GM19328 (cell line): ENCODE results near the gene NFKB1.
A peak's percentile ranks its signal among the peaks of the same experiment; 100 is the strongest.

Experiments
- ATAC-seq: cut with Tn5 transposase; IDR thresholded peaks from one replicate; pipeline ENCODE4 v1.9.1; 2021; ENCODE audit warnings: mild to moderate bottlenecking, moderate library complexity; ENCODE audit not compliant: unreplicated experiment

The NFKB1 gene

GRCh38 chr4:102527695-102528283 lies 26.6 kb downstream of the NFKB1 start:
- ATAC-seq, result no peak

- no peak for ATAC-seq
Measured at GRCh38 chr4:102529977-102530376, 28.8 kb downstream of the NFKB1 start.

GRCh38 chr4:102530986-102531385 lies 29.8 kb downstream of the NFKB1 start:
- ATAC-seq, result no peak

- no peak for ATAC-seq
Measured at GRCh38 chr4:102531462-102531861, 30.3 kb downstream of the NFKB1 start.

GRCh38 chr4:102533348-102533747 lies 32.2 kb downstream of the NFKB1 start:
- ATAC-seq, result no peak

GRCh38 chr4:102533904-102534303 lies 32.7 kb downstream of the NFKB1 start:
- ATAC-seq, result no peak

- ATAC-seq, result no peak
Measured at GRCh38 chr4:102534845-102535244, 33.7 kb downstream of the NFKB1 start.

GRCh38 chr4:102535398-102536082 lies 34.4 kb downstream of the NFKB1 start:
- peak; percentile 62 for ATAC-seq

GRCh38 chr4:102536768-102537167 lies 35.6 kb downstream of the NFKB1 start:
- ATAC-seq, result no peak

GRCh38 chr4:102537269-102537668 lies 36.1 kb downstream of the NFKB1 start:
- ATAC-seq, result no peak

- ATAC-seq, result no peak
Measured at GRCh38 chr4:102541697-102542096, 40.5 kb downstream of the NFKB1 start.

- ATAC-seq, result no peak
Measured at GRCh38 chr4:102543030-102543928, 42.1 kb downstream of the NFKB1 start.

GRCh38 chr4:102546635-102547034 lies 45.5 kb downstream of the NFKB1 start:
- peak; percentile 38 for ATAC-seq

GRCh38 chr4:102547973-102548372 lies 46.8 kb downstream of the NFKB1 start:
- no peak for ATAC-seq

GRCh38 chr4:102551958-102552565 lies 50.9 kb downstream of the NFKB1 start:
- ATAC-seq, result no peak

- ATAC-seq, result no peak
Measured at GRCh38 chr4:102552781-102553180, 51.6 kb downstream of the NFKB1 start.

GRCh38 chr4:102553982-102554381 lies 52.8 kb downstream of the NFKB1 start:
- no peak for ATAC-seq

GRCh38 chr4:102554482-102554881 lies 53.3 kb downstream of the NFKB1 start:
- no peak for ATAC-seq

GRCh38 chr4:102554992-102555391 lies 53.8 kb downstream of the NFKB1 start:
- no peak for ATAC-seq

GRCh38 chr4:102557636-102558035 lies 56.5 kb downstream of the NFKB1 start:
- ATAC-seq, result no peak

- no peak for ATAC-seq
Measured at GRCh38 chr4:102560115-102560514, 59.0 kb downstream of the NFKB1 start.
